DMS 273 treated with DMSO at 0.1 percent for 48 hours (cell line): ENCODE measurements around the gene INPP5B.

Experiments
- DNase-seq: peaks from one replicate; lab custom pipeline; 2025; lab: John Stamatoyannopoulos, UW

INPP5B gene

GRCh38 chr1:37866491-37866890 lies 80.4 kb downstream of the INPP5B start:
- no peak for DNase-seq

- no peak for DNase-seq
Observed at GRCh38 chr1:37865348-37866120, 81.3 kb downstream of the INPP5B start.

GRCh38 chr1:37862330-37862729 lies 84.5 kb downstream of the INPP5B start:
- no peak for DNase-seq

GRCh38 chr1:37861151-37861550 lies 85.7 kb downstream of the INPP5B start:
- no peak for DNase-seq

GRCh38 chr1:37860346-37860666 lies 86.5 kb downstream of the INPP5B start:
- no peak for DNase-seq

GRCh38 chr1:37859507-37860345 lies 87.1 kb downstream of the INPP5B start, which contains the start of gene MTF1:
MTF1 (minus strand) TSS chr1:37859592; CDS start chr1:37857658, 1,934 bp downstream.
- peak; percentile 86 for DNase-seq

GRCh38 chr1:37858931-37859506 lies 87.8 kb downstream of the INPP5B start:
- DNase-seq, result no peak

- no peak for DNase-seq
Observed at GRCh38 chr1:37854406-37854805, 92.4 kb downstream of the INPP5B start.

GRCh38 chr1:37853157-37853556 lies 93.7 kb downstream of the INPP5B start:
- no peak for DNase-seq

GRCh38 chr1:37851782-37852210 lies 95.1 kb downstream of the INPP5B start:
- DNase-seq, result no peak

- no peak for DNase-seq
Observed at GRCh38 chr1:37851262-37851661, 95.6 kb downstream of the INPP5B start.

- no peak for DNase-seq
Observed at GRCh38 chr1:37850352-37850955, 96.4 kb downstream of the INPP5B start.

GRCh38 chr1:37849480-37849879 lies 97.4 kb downstream of the INPP5B start:
- no peak for DNase-seq

GRCh38 chr1:37846647-37847339 lies 100.1 kb downstream of the INPP5B start:
- DNase-seq, result no peak

GRCh38 chr1:37845786-37846185 lies 101.1 kb downstream of the INPP5B start:
- DNase-seq, result no peak

- no peak for DNase-seq
Observed at GRCh38 chr1:37845049-37845646, 101.7 kb downstream of the INPP5B start.

GRCh38 chr1:37844536-37844935 lies 102.3 kb downstream of the INPP5B start:
- DNase-seq, result no peak

GRCh38 chr1:37841652-37842051 lies 105.2 kb downstream of the INPP5B start:
- no peak for DNase-seq

- DNase-seq, result no peak
Observed at GRCh38 chr1:37840711-37841110, 106.1 kb downstream of the INPP5B start.

- no peak for DNase-seq
Observed at GRCh38 chr1:37839676-37840075, 107.2 kb downstream of the INPP5B start.

GRCh38 chr1:37836788-37837187 lies 110.1 kb downstream of the INPP5B start:
- no peak for DNase-seq
